Astrocyte (in vitro differentiated cells and primary cell): ENCODE results near the gene PIWIL1. TPM values are rescaled to one million over a fixed set of nuclear protein-coding genes. Genes with fewer than 3 reads are reported as not detected.

ENCODE experiments used
- DNase-seq: peaks from one replicate; pipeline ENCODE4 v3.0.0-alpha.2; 2010; ENCODE audit warnings: low read depth
- FAIRE-seq: peaks from 2 replicates; lab custom pipeline; 2011; peaks lifted over from hg19 to GRCh38; lab: Jason Lieb, UNC
- H2AFZ ChIP-seq: 2 replicates; pipeline ENCODE4 v1.6.0; 2012; ENCODE audit warnings: low read depth, low read length, inconsistent platforms
- H3K27ac ChIP-seq: 2 replicates; pipeline ENCODE4 v1.5.1; 2011; ENCODE audit warnings: low read depth, low read length, inconsistent platforms
- H3K27me3 ChIP-seq: 2 replicates; pipeline ENCODE4 v1.6.0; 2011; ENCODE audit warnings: low read length, inconsistent platforms; ENCODE audit not compliant: insufficient read depth
- H3K36me3 ChIP-seq: 2 replicates; pipeline ENCODE4 v1.5.1; 2011; ENCODE audit warnings: low read length, inconsistent platforms; ENCODE audit not compliant: insufficient read depth
- H3K4me1 ChIP-seq: 2 replicates; pipeline ENCODE4 v1.5.1; 2011; ENCODE audit warnings: low read length, inconsistent platforms; ENCODE audit not compliant: insufficient read depth
- H3K4me2 ChIP-seq: 2 replicates; pipeline ENCODE4 v1.6.0; 2012; ENCODE audit warnings: low read length, inconsistent platforms
- H3K4me3 ChIP-seq: 2 replicates; pipeline ENCODE4 v1.5.1; 2011; ENCODE audit warnings: low read depth, mild to moderate bottlenecking, low read length, inconsistent platforms; ENCODE audit not compliant: insufficient read depth
- H3K79me2 ChIP-seq: 2 replicates; pipeline ENCODE4 v1.6.0; 2012; ENCODE audit warnings: mild to moderate bottlenecking, low read length, inconsistent platforms; ENCODE audit not compliant: insufficient read depth
- H3K9ac ChIP-seq: 2 replicates; pipeline ENCODE4 v1.6.0; 2012; ENCODE audit warnings: mild to moderate bottlenecking, low read length, inconsistent platforms
- H3K9me3 ChIP-seq: 2 replicates; pipeline ENCODE4 v1.5.1; 2012; ENCODE audit warnings: low read depth, mild to moderate bottlenecking, low read length, inconsistent platforms; ENCODE audit not compliant: insufficient read depth
- H4K20me1 ChIP-seq: 2 replicates; pipeline ENCODE4 v1.6.0; 2012; ENCODE audit warnings: low read length, inconsistent platforms; ENCODE audit not compliant: insufficient read depth
- H3K27ac Mint-ChIP-seq: one replicate; pipeline ENCODE4 v1.8.0; 2021; ENCODE audit warnings: mild to moderate bottlenecking, mixed read lengths; ENCODE audit not compliant: unreplicated experiment
- H3K27me3 Mint-ChIP-seq: one replicate; pipeline ENCODE4 v1.8.0; 2021; ENCODE audit warnings: low read depth, mixed read lengths; ENCODE audit not compliant: unreplicated experiment
- H3K36me3 Mint-ChIP-seq: one replicate; pipeline ENCODE4 v1.8.0; 2021; ENCODE audit warnings: low read depth, mixed read lengths; ENCODE audit not compliant: unreplicated experiment
- H3K4me1 Mint-ChIP-seq: one replicate; pipeline ENCODE4 v1.8.0; 2021; ENCODE audit warnings: low read depth, mixed read lengths; ENCODE audit not compliant: unreplicated experiment
- H3K4me3 Mint-ChIP-seq: one replicate; pipeline ENCODE4 v1.8.0; 2021; ENCODE audit warnings: mild to moderate bottlenecking, moderate library complexity, mixed read lengths; ENCODE audit not compliant: unreplicated experiment
- H3K9me3 Mint-ChIP-seq: one replicate; pipeline ENCODE4 v1.8.0; 2021; ENCODE audit warnings: mild to moderate bottlenecking, mixed read lengths; ENCODE audit not compliant: unreplicated experiment
- EZH2 ChIP-seq: IDR thresholded peaks from 2 replicates; pipeline ENCODE4 v1.6.1; 2012; ENCODE audit warnings: mild to moderate bottlenecking, low read length, inconsistent platforms; ENCODE audit not compliant: insufficient read depth
- total RNA-seq: library from RNA; stranded (reverse); gene quantifications from 2 replicates; pipeline ENCODE4 v1.2.1, GENCODE V29; 2021
- TF ChIP-seq, protein P1 (sequence below): IDR thresholded peaks from 2 replicates; pipeline ENCODE4 v1.5.1; 2011; ENCODE audit warnings: low read depth, mild to moderate bottlenecking, inconsistent platforms, low read length, moderate library complexity; ENCODE audit not compliant: insufficient read depth

The PIWIL1 gene
- total RNA-seq, 1 donor from 2014 or later = not detected

DNA sequence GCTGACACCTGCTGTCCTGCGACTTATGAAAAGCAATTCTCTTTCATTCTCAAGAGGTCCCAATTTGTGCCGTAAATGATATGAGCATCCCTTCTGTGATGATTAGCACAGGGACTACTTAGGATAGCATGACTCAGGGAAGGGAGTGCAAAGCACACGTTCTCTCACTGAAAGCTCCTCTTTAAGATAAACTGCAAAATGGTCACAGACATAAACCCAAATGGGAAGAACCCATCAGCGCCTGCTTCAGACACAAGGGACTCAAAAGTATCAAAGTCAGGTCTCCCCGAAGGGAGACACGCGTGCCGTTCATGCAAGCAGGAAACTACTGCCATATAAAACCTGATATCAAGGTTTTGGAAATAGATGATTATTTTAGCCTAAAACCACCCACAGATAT, 33.9 kb upstream of the PIWIL1 start:
- H3K36me3 Mint-ChIP-seq = no peaks in the 10 kb centered on the region

DNA sequence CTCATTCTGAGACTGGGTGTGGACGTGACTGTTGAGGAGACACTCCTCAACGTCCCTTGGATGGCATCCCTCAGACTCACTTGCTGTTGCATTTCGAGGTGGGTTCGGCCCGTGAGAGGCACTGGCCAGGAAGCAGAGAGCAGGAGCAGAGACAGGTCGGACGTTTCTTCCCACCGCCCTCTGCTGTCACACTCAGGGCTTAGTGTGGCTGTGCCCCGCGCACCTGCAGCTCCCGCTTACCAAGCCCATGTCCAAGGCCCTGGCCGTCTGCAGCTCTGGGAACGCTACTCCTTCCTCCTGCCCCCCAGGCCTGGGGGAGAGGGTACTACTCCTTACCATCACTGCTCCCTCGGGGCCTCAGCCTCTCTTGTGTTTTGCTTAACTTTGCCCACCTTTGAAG, 29.8 kb upstream of the PIWIL1 start:
- H3K9me3 Mint-ChIP-seq = peaks cover 8% of the 10 kb centered on the region
- H3K4me3 ChIP-seq = no peak overlapping the region
- H3K4me1 Mint-ChIP-seq = no peaks in the 10 kb centered on the region
- no peaks in the 10 kb centered on the region for H4K20me1 ChIP-seq
- no peaks in the 10 kb centered on the region for H3K27me3 Mint-ChIP-seq
- no peak overlapping the region for H2AFZ ChIP-seq
- no peak overlapping the region for H3K27ac ChIP-seq
- H3K79me2 ChIP-seq = no peaks in the 10 kb centered on the region
- no peak for TF ChIP-seq EZH2
- TF ChIP-seq, protein P1, sequence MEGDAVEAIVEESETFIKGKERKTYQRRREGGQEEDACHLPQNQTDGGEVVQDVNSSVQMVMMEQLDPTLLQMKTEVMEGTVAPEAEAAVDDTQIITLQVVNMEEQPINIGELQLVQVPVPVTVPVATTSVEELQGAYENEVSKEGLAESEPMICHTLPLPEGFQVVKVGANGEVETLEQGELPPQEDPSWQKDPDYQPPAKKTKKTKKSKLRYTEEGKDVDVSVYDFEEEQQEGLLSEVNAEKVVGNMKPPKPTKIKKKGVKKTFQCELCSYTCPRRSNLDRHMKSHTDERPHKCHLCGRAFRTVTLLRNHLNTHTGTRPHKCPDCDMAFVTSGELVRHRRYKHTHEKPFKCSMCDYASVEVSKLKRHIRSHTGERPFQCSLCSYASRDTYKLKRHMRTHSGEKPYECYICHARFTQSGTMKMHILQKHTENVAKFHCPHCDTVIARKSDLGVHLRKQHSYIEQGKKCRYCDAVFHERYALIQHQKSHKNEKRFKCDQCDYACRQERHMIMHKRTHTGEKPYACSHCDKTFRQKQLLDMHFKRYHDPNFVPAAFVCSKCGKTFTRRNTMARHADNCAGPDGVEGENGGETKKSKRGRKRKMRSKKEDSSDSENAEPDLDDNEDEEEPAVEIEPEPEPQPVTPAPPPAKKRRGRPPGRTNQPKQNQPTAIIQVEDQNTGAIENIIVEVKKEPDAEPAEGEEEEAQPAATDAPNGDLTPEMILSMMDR = no peak
- H3K27me3 ChIP-seq = no peaks in the 10 kb centered on the region
- H3K36me3 Mint-ChIP-seq = no peaks in the 10 kb centered on the region
- FAIRE-seq = no peak
- no peak overlapping the region for H3K4me2 ChIP-seq
- no peak overlapping the region for H3K9ac ChIP-seq
- DNase-seq = no peak
- peaks cover 4% of the 10 kb centered on the region for H3K9me3 ChIP-seq
- no peaks in the 10 kb centered on the region for H3K4me1 ChIP-seq
- H3K4me3 Mint-ChIP-seq = no peak overlapping the region
- no peaks in the 10 kb centered on the region for H3K36me3 ChIP-seq
- H3K27ac Mint-ChIP-seq = no peak overlapping the region

More for the DNA sequence above, 33.9 kb upstream of the PIWIL1 start:
- Mint-ChIP-seq H3K27me3 (no peaks in the 10 kb centered on the region), H3K27ac (no peak overlapping the region), H3K9me3 (peaks cover 22% of the 10 kb centered on the region), H3K4me3 (no peak overlapping the region), H3K4me1 (no peaks in the 10 kb centered on the region)
- TF ChIP-seq EZH2 = no peak
- Histone ChIP-seq H3K79me2 (no peaks in the 10 kb centered on the region), H3K27ac (no peak overlapping the region), H3K36me3 (no peaks in the 10 kb centered on the region), H4K20me1 (no peaks in the 10 kb centered on the region), H3K4me3 (no peak overlapping the region), H3K4me1 (no peaks in the 10 kb centered on the region), H3K4me2 (no peak overlapping the region), H2AFZ (no peak overlapping the region), H3K9ac (no peak overlapping the region), H3K27me3 (no peaks in the 10 kb centered on the region), H3K9me3 (peaks cover 13% of the 10 kb centered on the region)
- DNase-seq (no peak), FAIRE-seq (no peak)

DNA sequence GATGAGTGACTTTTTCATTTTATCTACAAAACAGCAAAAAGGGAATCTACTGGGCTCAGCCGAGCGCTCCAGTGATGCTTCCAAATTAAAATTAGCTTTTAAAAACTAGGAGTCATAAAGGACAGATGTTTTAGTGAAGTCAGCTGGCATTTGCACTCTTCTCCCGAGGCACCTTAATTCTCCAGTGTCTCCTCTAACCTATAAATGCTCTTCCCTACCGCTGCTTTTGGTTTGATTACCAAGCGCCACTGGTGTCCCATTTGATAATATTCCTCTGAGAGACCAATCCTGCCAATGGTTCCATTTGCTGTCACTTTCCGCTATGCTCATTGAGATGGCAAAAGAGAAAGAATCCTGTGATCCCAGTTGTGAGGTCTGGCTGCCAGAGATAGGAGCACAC, 29.3 kb upstream of the PIWIL1 start:
- H3K4me2 ChIP-seq = no peak overlapping the region
- no peak for TF ChIP-seq EZH2
- TF ChIP-seq, protein P1 = no peak
- FAIRE-seq (no peak), DNase-seq (no peak)
- no peaks in the 10 kb centered on the region for H3K36me3 ChIP-seq
- no peak overlapping the region for H2AFZ ChIP-seq
- Mint-ChIP-seq H3K9me3 (peaks cover 4% of the 10 kb centered on the region), H3K27ac (no peak overlapping the region), H3K4me1 (no peaks in the 10 kb centered on the region), H3K4me3 (no peak overlapping the region), H3K36me3 (no peaks in the 10 kb centered on the region), H3K27me3 (no peaks in the 10 kb centered on the region)
- peaks cover 4% of the 10 kb centered on the region for H3K9me3 ChIP-seq
- no peaks in the 10 kb centered on the region for H3K79me2 ChIP-seq
- H3K4me3 ChIP-seq = no peak overlapping the region
- H3K27me3 ChIP-seq = no peaks in the 10 kb centered on the region
- no peak overlapping the region for H3K27ac ChIP-seq
- no peaks in the 10 kb centered on the region for H4K20me1 ChIP-seq
- no peak overlapping the region for H3K9ac ChIP-seq
- no peaks in the 10 kb centered on the region for H3K4me1 ChIP-seq
